Measurements from ENCODE around the gene PTPN4. TPM values are rescaled to one million over a fixed set of nuclear protein-coding genes. Genes with fewer than 3 reads are reported as not detected.

Gene PTPN4, protein sequence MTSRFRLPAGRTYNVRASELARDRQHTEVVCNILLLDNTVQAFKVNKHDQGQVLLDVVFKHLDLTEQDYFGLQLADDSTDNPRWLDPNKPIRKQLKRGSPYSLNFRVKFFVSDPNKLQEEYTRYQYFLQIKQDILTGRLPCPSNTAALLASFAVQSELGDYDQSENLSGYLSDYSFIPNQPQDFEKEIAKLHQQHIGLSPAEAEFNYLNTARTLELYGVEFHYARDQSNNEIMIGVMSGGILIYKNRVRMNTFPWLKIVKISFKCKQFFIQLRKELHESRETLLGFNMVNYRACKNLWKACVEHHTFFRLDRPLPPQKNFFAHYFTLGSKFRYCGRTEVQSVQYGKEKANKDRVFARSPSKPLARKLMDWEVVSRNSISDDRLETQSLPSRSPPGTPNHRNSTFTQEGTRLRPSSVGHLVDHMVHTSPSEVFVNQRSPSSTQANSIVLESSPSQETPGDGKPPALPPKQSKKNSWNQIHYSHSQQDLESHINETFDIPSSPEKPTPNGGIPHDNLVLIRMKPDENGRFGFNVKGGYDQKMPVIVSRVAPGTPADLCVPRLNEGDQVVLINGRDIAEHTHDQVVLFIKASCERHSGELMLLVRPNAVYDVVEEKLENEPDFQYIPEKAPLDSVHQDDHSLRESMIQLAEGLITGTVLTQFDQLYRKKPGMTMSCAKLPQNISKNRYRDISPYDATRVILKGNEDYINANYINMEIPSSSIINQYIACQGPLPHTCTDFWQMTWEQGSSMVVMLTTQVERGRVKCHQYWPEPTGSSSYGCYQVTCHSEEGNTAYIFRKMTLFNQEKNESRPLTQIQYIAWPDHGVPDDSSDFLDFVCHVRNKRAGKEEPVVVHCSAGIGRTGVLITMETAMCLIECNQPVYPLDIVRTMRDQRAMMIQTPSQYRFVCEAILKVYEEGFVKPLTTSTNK
- 31.7 and 37.4 TPM in 2 replicates for total RNA-seq (ENCODE audit: low replicate concordance)
- long read RNA-seq, full-length matches to known transcripts, result 2 of 11 reads
- long read RNA-seq, partial matches to known transcripts, result 3 of 11 reads
- long read RNA-seq, other reads (novel, unspliced or antisense), result 6 of 11 reads

DNA sequence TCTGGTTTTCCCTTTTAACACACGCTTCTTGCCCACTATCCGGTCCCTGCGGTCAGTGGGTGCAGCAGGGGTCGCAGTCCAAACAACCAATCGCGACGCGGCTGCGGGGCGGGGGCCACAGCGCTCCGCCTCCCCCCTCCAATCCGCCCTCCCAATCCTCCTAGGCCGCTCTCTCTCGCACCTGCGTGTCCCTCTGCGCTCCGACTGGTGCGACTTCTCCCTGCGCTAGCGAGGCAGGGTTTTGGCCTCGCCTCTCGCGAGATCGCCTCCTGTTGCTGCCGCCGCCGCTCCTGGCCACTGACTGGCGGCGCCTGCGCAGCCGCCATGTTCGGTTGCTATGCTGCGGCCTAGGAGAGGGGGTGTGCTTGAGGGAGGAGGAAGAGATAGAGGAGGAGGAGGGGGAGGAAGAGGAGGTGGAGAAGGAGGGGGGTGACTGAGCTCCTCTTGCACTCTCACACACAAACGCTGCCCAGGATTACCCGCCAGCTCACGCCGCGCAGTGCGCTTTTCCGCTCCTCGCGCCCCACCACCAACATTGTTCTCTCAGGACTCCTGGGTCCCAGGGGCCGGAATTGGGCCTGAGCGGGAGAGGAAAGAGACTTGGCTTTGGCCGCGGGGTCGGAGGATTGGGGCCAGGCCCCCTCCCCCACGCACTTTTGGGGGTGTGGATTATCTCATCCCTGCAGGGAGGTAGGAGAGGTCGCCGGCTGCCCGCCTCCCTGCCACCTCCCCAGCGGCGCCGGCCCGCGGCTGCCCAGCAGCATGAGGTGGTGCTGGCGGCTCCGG lies at the start of gene PTPN4:
TSS of gene PTPN4 (plus strand) at position 472 of the 786 bp plus-strand sequence. CDS start 49,932 bp downstream, outside the sequence.
- H3K4me1 Mint-ChIP-seq (ENCODE audit: unreplicated experiment), result peaks cover 20% of the 10 kb centered on the region
- no peaks in the 10 kb centered on the region for H3K27me3 Mint-ChIP-seq
- peak within 1 kb of the TSS; percentile 86 for H3K4me3 Mint-ChIP-seq
- peak; percentile 97 for DNase-seq (ENCODE audit: extremely low spot score, unreplicated experiment)
- H3K27ac Mint-ChIP-seq, result peak within 1 kb of the TSS; percentile 91
- H3K36me3 Mint-ChIP-seq, result no peaks in the 10 kb centered on the region
- TF ChIP-seq, protein P1, sequence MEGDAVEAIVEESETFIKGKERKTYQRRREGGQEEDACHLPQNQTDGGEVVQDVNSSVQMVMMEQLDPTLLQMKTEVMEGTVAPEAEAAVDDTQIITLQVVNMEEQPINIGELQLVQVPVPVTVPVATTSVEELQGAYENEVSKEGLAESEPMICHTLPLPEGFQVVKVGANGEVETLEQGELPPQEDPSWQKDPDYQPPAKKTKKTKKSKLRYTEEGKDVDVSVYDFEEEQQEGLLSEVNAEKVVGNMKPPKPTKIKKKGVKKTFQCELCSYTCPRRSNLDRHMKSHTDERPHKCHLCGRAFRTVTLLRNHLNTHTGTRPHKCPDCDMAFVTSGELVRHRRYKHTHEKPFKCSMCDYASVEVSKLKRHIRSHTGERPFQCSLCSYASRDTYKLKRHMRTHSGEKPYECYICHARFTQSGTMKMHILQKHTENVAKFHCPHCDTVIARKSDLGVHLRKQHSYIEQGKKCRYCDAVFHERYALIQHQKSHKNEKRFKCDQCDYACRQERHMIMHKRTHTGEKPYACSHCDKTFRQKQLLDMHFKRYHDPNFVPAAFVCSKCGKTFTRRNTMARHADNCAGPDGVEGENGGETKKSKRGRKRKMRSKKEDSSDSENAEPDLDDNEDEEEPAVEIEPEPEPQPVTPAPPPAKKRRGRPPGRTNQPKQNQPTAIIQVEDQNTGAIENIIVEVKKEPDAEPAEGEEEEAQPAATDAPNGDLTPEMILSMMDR (conservative IDR thresholded peaks at IDR 0.05), result no peak
- H3K9me3 Mint-ChIP-seq, result no peaks in the 10 kb centered on the region

DNA sequence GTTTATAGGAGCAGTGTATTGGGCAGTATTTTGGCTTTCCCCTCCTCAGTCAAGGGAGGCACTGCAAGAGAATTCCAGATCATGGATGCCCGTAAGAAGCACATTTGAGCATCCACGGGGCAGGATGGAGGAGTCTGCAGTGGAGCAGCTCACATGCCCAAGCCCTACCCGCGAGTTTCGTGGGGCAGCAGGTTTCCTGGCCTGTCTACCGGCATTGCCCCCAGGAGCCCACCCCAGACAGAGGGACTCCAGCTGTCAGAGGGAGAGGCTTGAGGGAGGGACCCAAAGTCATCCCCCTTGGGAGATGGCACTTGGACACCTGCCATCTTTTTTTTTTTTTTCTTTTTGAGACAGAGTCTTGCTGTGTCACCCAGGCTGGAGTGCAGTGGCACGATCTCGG lies 49.4 kb upstream of the PTPN4 start:
- H3K9me3 Mint-ChIP-seq, result no peaks in the 10 kb centered on the region
- TF ChIP-seq, protein P1 (conservative IDR thresholded peaks at IDR 0.05), result no peak
- H3K27ac Mint-ChIP-seq, result no peak overlapping the region
- H3K4me1 Mint-ChIP-seq (ENCODE audit: unreplicated experiment), result no peaks in the 10 kb centered on the region
- H3K4me3 Mint-ChIP-seq, result no peak overlapping the region
- DNase-seq (ENCODE audit: extremely low spot score, unreplicated experiment), result no peak
- H3K36me3 Mint-ChIP-seq, result no peaks in the 10 kb centered on the region
- H3K27me3 Mint-ChIP-seq, result peaks cover 4% of the 10 kb centered on the region

DNA sequence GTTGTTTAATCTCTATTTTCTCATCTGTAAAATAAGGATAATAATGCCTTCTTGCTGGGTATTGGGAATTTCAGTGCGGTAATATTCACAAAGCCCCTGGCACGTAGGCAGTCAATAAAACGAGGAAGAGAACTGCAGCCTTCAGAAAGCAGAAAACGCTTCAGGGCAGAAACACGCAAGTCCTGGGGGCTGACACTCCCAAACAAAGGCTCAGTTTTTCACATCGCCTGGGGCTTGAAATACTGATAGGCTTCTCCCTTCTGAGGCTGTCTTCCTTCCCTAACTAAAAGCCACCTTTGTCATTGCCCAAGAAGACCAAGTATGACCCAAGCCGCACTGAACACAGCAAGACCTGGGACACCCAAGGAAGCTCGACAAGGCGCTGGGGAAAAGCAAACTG lies 48.4 kb upstream of the PTPN4 start:
- Mint-ChIP-seq H3K36me3 (no peaks in the 10 kb centered on the region), H3K4me3 (no peak overlapping the region), H3K4me1 (ENCODE audit: unreplicated experiment) (no peaks in the 10 kb centered on the region), H3K27me3 (peaks cover 7% of the 10 kb centered on the region), H3K9me3 (no peaks in the 10 kb centered on the region), H3K27ac (no peak overlapping the region)
- TF ChIP-seq, protein P1 (conservative IDR thresholded peaks at IDR 0.05), result no peak
- DNase-seq (ENCODE audit: extremely low spot score, unreplicated experiment), result no peak

DNA sequence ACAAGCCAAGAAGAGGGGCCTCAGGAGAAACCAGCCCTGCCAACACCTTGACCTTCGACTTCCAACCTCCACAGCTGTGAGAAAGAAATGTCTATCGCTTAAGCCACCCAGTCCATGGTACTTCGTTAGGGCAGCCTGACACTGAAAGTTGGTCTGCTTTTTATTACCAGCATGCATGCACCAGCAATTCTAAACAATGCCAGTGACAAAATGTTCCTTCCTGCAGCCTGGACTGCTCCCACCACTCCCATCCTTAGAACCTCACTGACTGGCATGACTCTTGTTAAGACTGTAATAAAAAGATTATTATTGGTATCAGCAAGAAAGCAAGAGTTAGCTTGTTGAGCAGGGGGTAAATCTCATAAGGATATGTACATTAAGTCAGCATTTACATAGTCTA lies 47.2 kb upstream of the PTPN4 start:
- H3K27me3 Mint-ChIP-seq, result peaks cover 8% of the 10 kb centered on the region
- no peak overlapping the region for H3K4me3 Mint-ChIP-seq
- no peaks in the 10 kb centered on the region for H3K36me3 Mint-ChIP-seq
- H3K27ac Mint-ChIP-seq, result no peak overlapping the region
- no peaks in the 10 kb centered on the region for H3K9me3 Mint-ChIP-seq
- peaks cover 3% of the 10 kb centered on the region for H3K4me1 Mint-ChIP-seq (ENCODE audit: unreplicated experiment)
- no peak for DNase-seq (ENCODE audit: extremely low spot score, unreplicated experiment)
- TF ChIP-seq, protein P1 (conservative IDR thresholded peaks at IDR 0.05), result no peak
